ENCODE results near the gene ZFP36L1.

ZFP36L1 gene

DNA sequence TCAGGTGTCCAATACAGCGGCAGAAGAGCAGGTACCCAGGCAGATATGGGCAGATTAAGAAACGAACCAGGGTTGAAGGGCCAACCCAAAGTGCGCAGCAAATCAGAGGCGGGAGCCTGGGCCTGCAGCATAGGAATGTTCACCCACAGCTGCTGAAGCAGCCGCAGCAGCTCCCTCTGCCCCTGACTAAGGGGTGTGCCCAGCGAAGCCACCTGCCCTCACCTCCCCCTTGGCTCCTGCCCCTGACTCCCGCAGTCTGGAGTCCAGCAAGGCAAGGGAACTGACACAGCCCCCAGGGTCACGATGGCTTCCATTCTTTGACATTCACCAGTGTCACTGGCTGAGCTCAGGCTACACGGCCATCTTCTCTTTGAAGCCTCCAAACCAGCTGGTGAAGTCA lies 27.3 kb upstream of the ZFP36L1 start:
- H3K4me3 ChIP-seq: no peak overlapping the region
- no peaks in the 10 kb centered on the region for H3K9me3 ChIP-seq
- peaks cover 0 to 34% (median 26%) of the 10 kb centered on the region in 4 donors for H3K4me1 ChIP-seq
- peak overlapping the region in 1 of 2 donors; percentile 55 for H3K27ac ChIP-seq
- no peak for DNase-seq
- no peak for TF ChIP-seq CTCF (IDR thresholded peaks at IDR 0.05)
- no peaks in the 10 kb centered on the region for H3K27me3 ChIP-seq
- intact Hi-C loops (cut with DNase I; ENCODE audit: low total_unique reads): loop anchor here (5.0 kb wide), 1 partner anchor 888 kb away; no protein-coding TSS in a partner anchor
- no peaks in the 10 kb centered on the region for H3K36me3 ChIP-seq

DNA sequence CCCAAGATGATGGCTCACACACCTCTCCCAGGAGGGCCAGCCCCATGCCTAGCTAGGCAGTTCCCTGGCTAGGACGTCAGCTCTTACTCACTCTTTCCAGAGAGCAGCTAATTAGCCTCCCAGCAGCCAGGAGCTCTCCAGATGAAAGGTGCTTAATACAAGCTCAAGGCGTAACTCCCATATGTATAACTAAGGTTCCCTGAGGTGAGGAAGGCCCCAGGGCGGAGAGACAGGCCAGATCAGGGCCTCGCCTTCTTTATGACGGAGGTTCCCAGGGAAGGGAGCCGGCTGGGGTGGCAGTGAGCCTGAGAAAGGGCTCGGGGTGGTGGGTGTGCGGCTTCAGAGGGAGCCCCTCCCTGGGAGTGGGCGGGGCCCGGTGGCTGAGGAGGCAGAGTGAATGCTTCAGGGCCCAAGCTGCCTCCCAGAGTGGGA lies 26.4 kb upstream of the ZFP36L1 start:
- Histone ChIP-seq H3K9me3 (no peaks in the 10 kb centered on the region), H3K4me3 (no peak overlapping the region), H3K27ac (peak overlapping the region; percentile 55 to 63), H3K27me3 (no peaks in the 10 kb centered on the region), H3K36me3 (no peaks in the 10 kb centered on the region), H3K4me1 (peaks cover 2 to 34% (median 30%) of the 10 kb centered on the region in 4 donors)
- intact Hi-C loops (cut with DNase I; ENCODE audit: low total_unique reads): loop anchor here (10.0 kb wide), 1 partner anchor 574 kb away; no protein-coding TSS in a partner anchor
- no peak for TF ChIP-seq CTCF (IDR thresholded peaks at IDR 0.05)
- DNase-seq: no peak

DNA sequence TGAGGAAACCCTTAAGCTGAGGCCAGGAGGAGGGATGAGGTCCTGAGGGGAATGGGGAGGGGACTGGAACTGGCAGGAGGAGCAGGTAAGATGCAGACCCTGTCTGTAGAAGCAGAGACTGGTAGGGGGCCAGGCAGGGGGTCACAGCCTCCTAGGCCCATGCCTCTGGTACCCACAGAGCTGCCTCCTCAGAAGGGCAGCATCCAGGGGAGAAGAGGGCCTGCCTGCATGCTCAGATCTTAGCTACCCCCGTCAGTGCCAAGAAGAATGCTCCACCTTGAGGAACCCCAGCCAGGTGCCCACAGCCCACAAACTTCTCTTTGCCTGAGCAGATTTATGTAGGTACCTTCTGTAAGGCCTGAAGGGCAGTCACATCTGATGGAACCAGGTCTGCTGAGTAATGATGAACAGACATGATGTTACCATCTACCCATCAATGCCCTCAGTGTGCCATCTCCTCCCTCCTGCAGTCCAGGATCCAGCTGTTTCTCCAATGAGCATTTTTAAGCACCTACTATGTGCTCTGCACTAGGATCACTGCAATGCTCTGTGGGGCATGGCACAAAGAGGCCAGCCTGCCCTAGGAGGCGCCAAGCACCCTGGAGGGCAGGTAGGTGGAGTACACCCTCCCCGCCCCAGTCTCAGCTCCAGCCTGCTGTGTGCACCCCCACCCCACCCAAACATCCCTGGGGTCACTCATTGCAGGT lies 24.8 kb upstream of the ZFP36L1 start:
- Histone ChIP-seq H3K27me3 (no peaks in the 10 kb centered on the region), H3K27ac (peak overlapping the region; percentile 88 to 98), H3K36me3 (no peaks in the 10 kb centered on the region), H3K4me1 (peaks cover 6 to 49% (median 43%) of the 10 kb centered on the region in 4 donors), H3K4me3 (no peak overlapping the region), H3K9me3 (no peaks in the 10 kb centered on the region)
- intact Hi-C loops (cut with DNase I; ENCODE audit: low total_unique reads): loop anchor here (10.0 kb wide), 1 partner anchor 573 kb away; no protein-coding TSS in a partner anchor
- TF ChIP-seq CTCF (IDR thresholded peaks at IDR 0.05): no peak
- DNase-seq: no peak

DNA sequence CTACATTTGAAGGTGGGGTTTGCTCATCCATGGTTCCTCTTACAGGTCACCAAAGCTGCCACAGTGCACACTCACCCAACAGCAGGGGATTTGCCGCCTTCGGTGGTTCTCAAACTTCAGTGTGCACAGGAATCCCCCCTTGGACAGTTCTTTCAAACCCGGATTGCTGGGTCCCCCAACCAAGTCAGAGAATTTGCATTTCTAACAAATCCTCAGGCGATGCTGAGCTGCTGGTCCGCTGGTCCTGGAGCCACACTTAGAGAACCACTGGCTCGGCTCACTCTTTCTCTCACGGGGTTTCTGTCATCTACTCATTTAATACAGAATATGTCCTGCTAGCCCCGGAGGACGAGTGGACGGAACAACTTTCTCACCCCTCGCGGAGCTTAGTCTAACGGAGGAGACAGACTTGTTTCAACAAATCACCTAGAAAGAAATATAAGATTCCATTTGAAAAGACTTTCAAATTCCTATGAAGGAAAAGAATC lies 24.1 kb upstream of the ZFP36L1 start:
- no peak for DNase-seq
- Histone ChIP-seq H3K4me1 (peaks cover 6 to 49% (median 43%) of the 10 kb centered on the region in 4 donors), H3K9me3 (no peaks in the 10 kb centered on the region), H3K36me3 (no peaks in the 10 kb centered on the region), H3K27ac (peak overlapping the region; percentile 88 to 98), H3K4me3 (peak overlapping the region; percentile 51 to 68), H3K27me3 (no peaks in the 10 kb centered on the region)
- intact Hi-C loops (cut with DNase I; ENCODE audit: low total_unique reads): loop anchor here (10.0 kb wide), 1 partner anchor 572 kb away; no protein-coding TSS in a partner anchor
- TF ChIP-seq CTCF (IDR thresholded peaks at IDR 0.05): peak in 1 of 2 experiments; percentile 7

GRCh38 chr14:68816183-68816942 lies 23.5 kb upstream of the ZFP36L1 start:
- Histone ChIP-seq H3K36me3 (no peaks in the 10 kb centered on the region), H3K4me3 (peak overlapping the region; percentile 51 to 68), H3K9me3 (no peaks in the 10 kb centered on the region), H3K27me3 (no peaks in the 10 kb centered on the region), H3K4me1 (peaks cover 6 to 49% (median 43%) of the 10 kb centered on the region in 4 donors), H3K27ac (peak overlapping the region; percentile 88 to 98)
- intact Hi-C loops (cut with DNase I; ENCODE audit: low total_unique reads): loop anchor here (10.0 kb wide), 1 partner anchor 572 kb away; no protein-coding TSS in a partner anchor
- peak; percentile 89 to 94 for DNase-seq
- peak; percentile 96 to 99 for TF ChIP-seq CTCF (IDR thresholded peaks at IDR 0.05)
